ENCODE data around the gene VAV3. TPM values are rescaled to one million over a fixed set of nuclear protein-coding genes. Genes with fewer than 3 reads are reported as not detected.

VAV3 gene
- total and polyA plus RNA-seq, 2 of the 8 experiments (the other 6 are each of a cell fraction or from before 2014, with no cell fraction given): 2.9 to 7.9 TPM

DNA sequence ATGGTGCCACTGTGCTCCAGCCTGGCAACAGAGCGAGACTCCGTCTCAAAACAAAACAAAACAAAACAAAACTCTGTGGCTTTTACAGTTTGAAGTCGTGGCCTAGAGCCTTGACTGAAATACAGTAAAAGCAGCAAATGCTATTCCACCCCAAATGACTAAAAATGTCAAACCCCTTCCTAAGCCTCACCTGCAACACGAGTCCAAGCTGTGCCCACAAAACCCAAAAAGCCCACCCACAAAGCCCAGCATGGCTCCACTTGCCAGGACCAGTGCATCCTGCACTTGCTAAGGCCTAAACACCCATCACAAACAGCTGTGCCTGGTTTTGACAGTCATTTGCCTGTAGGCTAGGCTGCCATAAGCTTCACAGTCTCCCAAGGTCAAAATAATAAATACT lies 21.3 kb downstream of the VAV3 start (continued):
- TF ChIP-seq CHD7 (IDR thresholded peaks at IDR 0.05; ENCODE audit: insufficient replicate concordance, low read length) (no peak), RBBP5 (IDR thresholded peaks at IDR 0.05; ENCODE audit: borderline replicate concordance, low read depth, low read length) (no peak), MAFK (IDR thresholded peaks at IDR 0.05; ENCODE audit: low read depth, low read length) (no peak), TEAD4 (IDR thresholded peaks at IDR 0.05; ENCODE audit: low read depth, low read length) (no peak), CEBPB (IDR thresholded peaks at IDR 0.05; ENCODE audit: low read depth, low read length) (no peak), EP300 (IDR thresholded peaks at IDR 0.05; ENCODE audit: borderline replicate concordance in 1 of 2, low read depth in 2 of 2, low read length in 2 of 2) (no peak), TAF1 (IDR thresholded peaks at IDR 0.05; ENCODE audit: low read depth, low read length) (no peak), SIX5 (IDR thresholded peaks at IDR 0.05; ENCODE audit: low read depth, low read length) (no peak)
